GM12892 (cell line): ENCODE data around the gene RAD51.

Source experiments
- POLR2A ChIP-seq: IDR thresholded peaks from 2 replicates; pipeline ENCODE4 v1.6.1; 2011; ENCODE audit warnings: low read depth, low read length, control low read depth
- POLR2AphosphoS5 ChIP-seq: IDR thresholded peaks from 2 replicates; pipeline ENCODE4 v1.6.1; 2011; ENCODE audit warnings: low read depth, low read length, control low read depth
- TAF1 ChIP-seq: IDR thresholded peaks from 2 replicates; pipeline ENCODE4 v1.6.1; 2011; ENCODE audit warnings: low read depth, mild to moderate bottlenecking, control low read depth, low read length, borderline replicate concordance

GRCh38 chr15:40722354-40722753 is 27.4 kb downstream of the RAD51 start:
- TF ChIP-seq POLR2A (no peak), POLR2AphosphoS5 (no peak), TAF1 (no peak)
